ENCODE measurements around the gene UVRAG.

The UVRAG gene

DNA sequence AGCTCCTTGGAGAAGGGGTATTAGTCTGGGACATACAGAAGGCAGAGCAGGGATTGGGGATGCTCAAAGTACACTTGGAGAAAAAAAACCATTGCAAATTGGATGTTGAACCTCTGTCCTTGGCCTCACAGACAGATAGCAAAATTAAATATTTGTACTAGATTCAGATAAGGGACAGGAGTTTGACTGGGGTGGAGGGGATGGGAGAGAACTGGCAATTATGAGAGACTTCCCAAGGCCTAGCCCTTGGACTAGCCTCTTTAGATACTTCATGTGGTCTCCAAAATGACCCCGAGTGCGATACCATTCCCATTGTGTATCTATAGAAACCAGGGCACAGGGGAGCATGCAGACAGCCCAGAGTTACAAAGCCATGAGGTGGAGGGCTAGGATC, 30.9 kb upstream of the UVRAG start:
- DNase-seq (ENCODE audit: low read depth): no peak

DNA sequence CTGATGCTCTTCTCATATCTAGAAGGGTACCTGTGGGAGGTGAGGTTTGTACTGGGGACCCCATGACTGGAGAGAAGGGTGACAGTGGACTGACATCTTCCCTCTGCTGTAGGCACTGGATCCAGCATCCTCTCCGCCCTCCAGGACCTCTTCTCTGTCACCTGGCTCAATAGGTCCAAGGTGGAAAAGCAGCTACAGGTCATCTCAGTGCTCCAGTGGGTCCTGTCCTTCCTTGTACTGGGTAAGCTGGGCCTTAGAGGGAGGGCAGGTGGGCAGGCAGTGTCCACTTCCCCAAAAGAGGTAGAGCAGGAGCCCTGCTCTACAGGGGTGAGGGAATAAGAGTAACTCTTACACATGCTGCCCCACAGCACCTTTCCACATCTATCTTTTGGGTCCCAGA, 30.5 kb upstream of the UVRAG start:
- no peak for DNase-seq (ENCODE audit: low read depth)

DNA sequence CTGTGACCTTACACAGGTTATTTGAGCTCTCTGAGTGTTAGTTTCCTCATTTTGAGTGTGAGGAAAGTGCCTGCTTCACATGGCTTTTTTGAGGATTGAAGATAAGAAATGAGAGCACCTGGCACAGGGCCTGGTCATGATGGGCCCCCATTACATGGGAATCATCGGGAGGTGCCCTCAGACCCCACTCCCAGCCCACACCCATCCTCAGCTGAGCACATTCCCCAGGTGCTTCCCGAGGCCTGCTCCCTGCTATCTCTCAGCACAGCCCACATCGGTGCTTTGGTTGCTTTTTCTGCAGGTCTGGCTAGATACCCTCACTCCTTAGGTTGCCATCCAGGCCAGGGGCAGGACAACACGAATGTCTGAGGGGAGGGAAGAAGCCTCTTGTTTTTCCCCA, 29.8 kb upstream of the UVRAG start:
- DNase-seq (ENCODE audit: low read depth): no peak

- no peak for DNase-seq (ENCODE audit: low read depth)
These were observed 28.8 kb upstream of the UVRAG start for GRCh38 chr11:75786101-75786736.

DNA sequence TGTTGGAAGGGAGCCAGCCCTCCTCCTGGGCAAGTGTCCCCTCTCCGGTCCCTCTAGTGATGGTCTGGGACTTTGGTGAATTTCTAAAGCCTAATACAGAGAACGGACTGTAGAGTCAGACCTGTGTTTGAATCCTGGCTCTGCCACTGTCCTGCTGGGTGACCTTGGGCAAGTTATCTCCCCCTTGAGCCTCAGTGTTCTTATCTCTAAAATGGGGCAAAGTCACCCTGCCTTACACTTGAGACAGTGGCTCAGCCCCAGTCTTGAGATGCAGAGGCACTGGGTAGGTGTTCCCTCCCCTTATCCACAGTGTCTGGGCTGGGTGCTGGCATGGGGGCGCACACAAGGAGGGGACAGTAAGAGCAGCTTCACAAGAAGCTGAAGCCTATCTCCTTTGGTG, 25.5 kb upstream of the UVRAG start:
- DNase-seq (ENCODE audit: low read depth): no peak

- no peak for DNase-seq (ENCODE audit: low read depth)
These were observed 24.0 kb upstream of the UVRAG start for GRCh38 chr11:75790986-75791385.

DNA sequence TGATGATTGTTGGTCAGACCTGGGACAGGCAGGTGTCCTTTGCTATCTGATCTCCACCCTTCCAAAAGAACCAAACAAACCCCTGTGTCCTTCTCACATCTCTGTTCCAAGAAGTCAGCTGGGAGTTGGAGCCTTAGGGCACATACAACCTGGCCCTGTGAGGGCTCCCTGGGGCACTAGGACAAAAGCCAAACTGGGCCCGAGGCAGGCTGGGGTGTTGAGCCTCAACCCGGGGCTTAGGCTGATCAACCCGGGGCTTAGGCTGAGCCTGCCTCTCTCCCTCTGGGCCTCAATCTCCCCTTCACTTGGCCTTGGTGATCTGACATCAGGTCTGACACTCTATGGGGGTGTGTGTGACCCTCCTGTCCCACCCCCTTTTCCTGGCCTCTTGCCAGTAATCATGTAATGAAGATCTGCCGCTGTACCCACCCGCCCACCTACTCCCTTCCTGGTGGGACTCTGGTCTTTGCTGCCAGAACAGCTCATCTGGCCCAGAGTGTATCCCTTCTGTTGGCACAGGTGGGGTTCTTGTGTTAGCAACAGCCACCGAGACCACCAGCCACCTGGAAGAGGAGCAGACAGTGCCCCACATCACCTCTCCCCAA, 22.8 kb upstream of the UVRAG start:
- DNase-seq (ENCODE audit: low read depth): no peak

DNA sequence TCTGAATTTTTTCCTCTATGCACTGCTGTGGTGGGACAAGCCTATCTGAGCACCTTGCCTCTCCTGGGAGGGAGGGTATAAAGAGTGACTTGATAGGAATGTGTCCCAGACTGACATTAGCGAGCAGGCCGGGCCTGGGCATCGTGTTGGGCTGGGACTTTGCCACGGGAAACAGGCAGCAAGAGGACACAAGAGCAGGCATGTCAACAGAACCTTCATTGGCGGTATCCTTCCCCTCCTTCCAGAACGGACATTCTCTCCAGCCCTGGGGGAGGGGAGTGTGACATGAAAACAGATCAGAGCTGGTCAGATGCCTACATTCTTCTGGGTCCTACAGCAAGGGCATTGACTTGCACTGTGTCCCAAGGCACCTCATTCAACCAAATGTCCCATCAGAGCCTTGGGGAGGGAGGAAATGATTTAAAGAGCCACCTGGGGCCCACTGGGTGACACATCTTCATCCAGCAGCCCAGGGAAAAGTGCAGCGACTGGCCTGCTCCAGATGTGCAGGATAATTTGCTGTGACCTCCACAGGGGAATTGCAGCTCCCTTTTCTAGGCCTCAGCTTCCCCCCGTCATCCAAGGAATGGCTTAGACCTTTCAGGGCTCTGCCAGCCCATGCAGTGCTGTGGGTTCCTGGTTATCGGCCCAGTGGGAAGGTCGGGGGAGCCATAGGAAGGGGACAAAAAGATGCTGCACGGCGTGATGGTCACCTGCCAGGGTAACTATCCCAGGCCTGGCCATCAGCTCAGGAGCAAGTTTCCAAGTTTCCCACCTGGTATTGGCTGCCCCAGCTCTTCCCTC, 21.8 kb upstream of the UVRAG start:
- DNase-seq (ENCODE audit: low read depth): no peak

GRCh38 chr11:75793966-75794365, 21.0 kb upstream of the UVRAG start:
- no peak for DNase-seq (ENCODE audit: low read depth)

GRCh38 chr11:75795276-75796090, 19.5 kb upstream of the UVRAG start:
- no peak for DNase-seq (ENCODE audit: low read depth)

DNA sequence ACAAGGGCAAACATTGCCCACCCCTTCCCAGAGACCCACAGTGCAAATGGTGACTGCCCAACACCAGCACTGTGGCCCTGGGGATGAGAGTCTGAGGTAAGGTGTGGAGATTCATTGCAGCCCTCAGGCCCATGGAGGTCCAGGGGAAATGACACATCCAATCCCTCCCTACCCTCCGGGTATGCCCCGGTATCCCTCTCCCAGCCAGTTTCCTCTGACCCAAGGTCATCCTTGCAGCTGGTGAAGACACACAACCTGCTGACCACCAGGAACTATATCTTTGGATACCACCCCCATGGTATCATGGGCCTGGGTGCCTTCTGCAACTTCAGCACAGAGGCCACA, 18.9 kb upstream of the UVRAG start:
- DNase-seq (ENCODE audit: low read depth): no peak

DNA sequence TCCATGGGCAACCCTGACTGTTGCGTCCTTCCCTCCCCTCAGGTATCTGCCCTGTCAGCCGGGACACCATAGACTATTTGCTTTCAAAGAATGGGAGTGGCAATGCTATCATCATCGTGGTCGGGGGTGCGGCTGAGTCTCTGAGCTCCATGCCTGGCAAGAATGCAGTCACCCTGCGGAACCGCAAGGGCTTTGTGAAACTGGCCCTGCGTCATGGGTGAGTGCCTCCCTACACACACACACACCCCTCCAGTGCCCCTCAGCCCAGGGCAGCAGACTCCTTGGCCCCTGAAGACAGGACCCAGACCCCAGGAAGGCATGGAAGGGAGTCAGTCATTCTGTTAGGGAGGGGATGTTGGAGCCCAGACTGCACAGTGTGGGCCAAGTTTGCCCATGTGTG, 17.9 kb upstream of the UVRAG start:
- no peak for DNase-seq (ENCODE audit: low read depth)

DNA sequence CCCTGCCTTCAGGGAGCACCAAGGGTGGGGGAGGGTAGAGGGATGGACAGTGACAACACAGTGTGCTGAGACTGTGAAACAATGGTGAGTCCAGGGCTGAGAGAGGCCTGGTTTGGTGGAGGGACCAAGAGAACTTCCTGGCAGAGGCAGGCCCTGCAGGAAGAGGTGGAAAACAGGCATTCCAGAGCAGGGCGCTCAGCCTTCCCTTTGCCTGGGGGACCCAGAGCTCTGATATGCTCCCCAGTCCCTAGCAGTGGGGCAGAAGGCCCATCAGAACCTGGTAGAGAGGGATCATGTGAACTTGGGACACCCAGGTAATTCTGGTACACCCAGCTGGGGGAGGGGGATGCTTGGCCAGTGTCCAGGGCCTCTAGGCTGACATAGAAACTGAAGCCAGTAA, 17.2 kb upstream of the UVRAG start:
- DNase-seq (ENCODE audit: low read depth): no peak

GRCh38 chr11:75800136-75800675, 14.8 kb upstream of the UVRAG start:
- no peak for DNase-seq (ENCODE audit: low read depth)

GRCh38 chr11:75800728-75801361, 14.2 kb upstream of the UVRAG start:
- DNase-seq (ENCODE audit: low read depth): no peak

- DNase-seq (ENCODE audit: low read depth): no peak
These were observed 13.5 kb upstream of the UVRAG start for GRCh38 chr11:75801362-75802020.

DNA sequence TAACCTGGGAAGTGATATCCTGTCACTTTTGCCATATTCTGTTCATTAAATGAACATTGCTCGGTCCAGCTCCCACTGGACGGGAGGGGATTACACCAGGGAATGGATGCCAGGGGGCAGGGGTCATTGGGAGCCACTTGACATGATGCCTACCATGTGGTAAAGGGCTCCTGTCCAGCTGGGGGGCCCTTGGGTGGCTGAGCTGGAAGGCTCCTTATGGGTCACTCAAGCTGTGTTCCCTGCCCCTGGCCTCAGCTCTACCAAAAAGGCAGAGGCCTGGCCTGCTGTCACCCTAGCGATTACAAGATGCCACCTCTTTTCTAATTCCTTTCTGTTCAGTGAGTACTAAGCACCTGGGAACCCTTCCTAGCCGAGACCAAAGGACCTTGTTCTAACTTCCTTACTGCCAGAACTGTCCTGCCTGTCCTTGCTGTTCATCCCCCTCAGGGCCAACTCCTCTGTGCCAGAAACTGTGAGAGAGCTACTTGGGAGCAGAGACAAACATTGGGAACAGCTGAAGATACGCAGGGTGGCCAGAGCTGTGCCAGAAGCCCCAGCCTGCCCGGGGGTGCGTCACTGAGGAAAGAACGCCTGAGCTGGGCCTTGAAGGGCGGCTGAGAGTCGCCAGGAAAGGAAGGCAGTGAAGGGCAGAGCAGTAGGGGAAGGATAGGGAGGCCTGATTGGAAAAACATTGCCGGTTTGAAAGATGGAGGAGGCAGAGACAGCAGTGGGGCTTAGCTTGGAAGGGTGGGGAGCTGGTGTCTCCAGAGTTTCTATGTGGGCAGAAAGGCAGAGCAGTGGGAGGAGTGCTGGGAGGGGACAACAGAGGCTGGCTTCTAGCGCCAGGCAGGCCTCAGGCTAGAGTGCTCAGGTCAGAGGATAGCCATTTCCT, 12.7 kb upstream of the UVRAG start:
- no peak for DNase-seq (ENCODE audit: low read depth)

GRCh38 chr11:75802913-75803820, 11.8 kb upstream of the UVRAG start:
- DNase-seq (ENCODE audit: low read depth): peak; percentile 47

DNA sequence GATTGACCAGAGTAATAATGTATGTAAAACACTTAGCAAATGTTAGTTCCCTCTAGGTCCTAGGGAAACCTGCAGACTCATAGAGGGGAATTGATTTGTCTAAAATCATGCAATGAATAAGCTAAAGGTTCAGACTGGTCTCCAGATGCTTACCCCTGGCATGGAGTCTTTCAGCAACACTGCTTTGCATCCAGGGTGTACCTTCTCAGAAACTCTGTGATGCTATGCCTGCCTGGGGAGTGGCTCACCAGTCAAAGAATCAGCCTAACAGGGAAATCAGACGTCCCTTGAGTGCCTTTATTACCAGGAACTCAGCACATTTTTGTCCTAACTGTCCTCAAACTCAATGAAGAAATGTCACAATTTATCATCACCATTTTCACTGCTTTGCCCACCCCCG, 5.9 kb upstream of the UVRAG start:
- no peak for DNase-seq (ENCODE audit: low read depth)

All from activated T-helper 9 cell treated with anti-CD3 and anti-CD28 coated beads, Interleukin-2, amount 50 U/mL, for 16 hours (primary cell).